COLO668 (cell line): Measurements from ENCODE around the gene CLEC19A.

Source experiments
- DNase-seq: peaks from one replicate; lab custom pipeline; 2025; ENCODE audit not compliant: unreplicated experiment; lab: John Stamatoyannopoulos, UW

CLEC19A gene

DNA sequence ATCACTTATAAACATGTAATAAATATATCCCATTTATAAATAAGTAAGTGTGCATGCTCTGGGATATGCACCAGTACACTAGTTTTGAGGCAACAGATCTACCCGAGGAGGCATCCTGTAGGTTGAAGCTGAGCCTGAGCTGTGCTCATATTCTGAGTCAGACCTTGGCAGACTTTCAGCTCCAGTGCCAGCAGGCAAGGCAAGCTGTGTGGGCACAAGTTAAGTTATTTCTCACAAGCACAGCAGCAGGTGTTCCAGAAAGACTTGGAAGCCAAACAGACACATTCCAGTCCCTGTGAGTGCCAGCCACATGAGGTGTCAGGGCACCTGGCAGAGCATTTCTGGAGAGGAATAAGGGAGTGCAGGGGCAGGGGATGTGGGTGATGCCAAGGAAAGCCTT lies 1.3 kb upstream of the CLEC19A start:
- no peak for DNase-seq

DNA sequence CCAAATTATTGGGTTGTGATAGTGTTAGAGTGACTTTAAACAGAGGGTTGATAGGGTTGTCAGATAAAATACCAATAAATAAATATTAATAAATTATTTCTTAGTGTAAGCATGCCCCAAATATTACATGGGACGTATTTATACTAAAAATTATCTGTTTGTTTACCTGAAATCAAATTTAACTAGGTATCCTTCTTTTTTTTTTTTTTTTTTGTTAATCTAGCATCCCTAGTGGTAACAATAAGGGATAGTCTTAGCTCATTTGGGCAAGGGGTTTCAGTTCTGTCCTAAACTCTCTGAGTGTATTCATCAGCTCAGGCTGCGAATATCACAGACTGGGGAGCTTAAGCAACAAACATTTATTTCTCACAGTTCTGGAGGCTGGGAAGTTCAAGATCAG lies 1.3 kb downstream of the CLEC19A start:
- DNase-seq, result no peak

DNA sequence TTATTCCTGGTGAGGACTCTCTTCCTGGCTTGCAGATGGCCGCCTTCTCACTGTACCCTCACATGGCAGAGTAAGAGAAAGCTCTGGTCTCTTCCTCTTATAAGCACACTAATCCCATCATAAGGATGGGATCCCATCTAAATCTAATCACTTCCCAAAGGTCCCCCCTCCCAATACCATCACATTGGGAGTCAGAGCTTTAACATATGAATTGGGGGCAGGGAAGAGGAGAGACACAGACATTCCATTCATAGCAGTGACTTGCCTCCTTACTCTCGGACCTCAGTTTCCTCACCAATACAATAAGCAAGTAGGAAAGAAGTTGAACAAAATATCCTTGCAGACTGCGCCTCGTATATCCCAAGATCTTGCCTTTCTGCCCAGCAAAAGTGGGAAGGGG lies 1.7 kb downstream of the CLEC19A start:
- DNase-seq, result no peak

DNA sequence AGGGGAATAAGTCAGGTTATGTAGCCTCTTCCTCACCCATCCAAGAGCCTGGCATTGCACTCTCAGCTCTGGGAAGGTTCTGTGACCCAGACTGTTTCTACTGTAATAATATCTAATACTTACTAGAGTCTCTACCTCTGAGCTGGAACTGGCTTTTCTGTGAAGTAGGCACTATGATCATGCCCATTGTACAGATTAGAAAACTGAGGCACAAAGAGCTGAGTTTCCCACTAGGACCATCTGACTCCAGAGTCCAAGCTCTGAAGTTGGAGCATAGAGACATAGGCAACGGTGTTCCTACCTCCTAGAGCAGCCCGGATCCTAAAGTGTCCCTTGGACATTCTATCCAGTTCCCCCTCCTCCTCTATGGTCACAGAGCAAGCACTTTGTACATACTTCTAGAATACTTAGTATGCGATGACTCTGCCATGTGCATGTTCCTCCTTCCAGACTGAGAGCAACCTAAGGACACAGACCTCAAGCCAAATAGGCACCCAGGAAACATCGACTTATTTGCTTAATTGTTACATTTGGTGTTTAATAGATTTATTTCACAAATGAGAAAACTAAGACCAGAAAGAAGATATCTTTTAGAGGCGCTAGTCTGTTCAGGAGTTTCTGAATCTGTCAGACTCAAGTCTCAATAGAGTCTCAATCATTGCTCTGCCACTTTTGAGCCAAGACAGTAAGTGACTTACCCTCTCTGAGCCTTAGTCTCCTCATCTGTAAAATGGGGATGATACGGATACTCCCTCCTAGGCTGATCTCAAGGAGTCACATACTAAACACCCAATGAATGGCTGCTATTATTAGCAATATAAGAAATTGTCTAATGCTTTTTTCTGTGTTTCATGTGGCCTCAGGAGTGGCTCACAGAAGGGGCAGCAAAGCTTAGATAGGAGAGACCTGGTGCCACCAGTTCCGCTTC lies 3.6 kb downstream of the CLEC19A start:
- no peak for DNase-seq

DNA sequence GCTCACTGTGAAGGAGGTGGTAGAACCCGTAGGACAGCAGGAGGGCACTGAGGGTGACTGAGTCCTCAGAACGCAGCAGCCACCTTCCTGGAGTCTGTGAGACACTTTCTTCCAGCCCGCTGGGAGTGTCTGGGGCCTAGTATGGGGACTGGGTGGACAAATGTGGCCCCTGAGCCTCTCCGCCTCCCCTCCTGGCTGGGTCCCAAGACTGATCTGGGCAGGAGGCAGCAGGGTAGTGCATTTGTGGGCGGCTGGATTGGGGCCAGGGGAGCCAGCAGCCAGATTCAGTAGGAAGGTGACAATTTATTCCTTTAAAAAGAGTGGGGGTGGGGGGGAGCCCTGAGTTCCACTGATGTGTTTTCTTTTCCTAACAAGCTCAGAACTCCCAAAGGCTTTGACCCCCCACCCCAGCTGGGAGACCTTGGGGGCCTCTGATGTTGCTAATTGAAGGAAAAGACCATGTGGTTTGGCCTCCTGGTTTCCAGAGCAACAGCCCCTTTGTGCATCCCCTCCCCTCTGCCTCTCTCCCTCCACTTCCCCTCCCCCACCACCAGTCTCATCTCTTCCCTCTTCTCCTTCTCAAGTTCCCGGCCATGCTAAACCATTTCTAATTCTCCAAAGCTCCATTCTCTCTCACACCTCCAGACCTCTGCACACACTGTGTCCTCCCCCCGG lies 4.4 kb downstream of the CLEC19A start:
- no peak for DNase-seq

DNA sequence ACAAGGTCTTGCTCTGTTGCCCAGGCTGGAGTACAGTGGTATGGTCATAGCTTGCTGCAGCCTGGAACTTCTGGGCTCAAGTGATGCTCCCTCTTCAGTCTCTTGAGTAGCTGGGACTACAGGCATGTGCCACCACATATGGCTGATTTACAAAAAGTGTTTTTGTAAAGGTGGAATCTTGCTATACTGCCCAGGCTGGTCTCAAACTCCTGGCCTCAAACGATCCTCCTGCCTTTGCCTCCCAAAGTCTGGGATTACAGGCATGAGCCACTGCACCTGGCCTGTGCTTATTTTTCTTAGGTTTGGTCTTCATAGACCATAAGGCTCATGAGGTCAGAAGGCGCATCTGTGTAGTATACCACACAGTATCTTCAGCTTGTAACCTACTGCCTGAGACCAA lies 5.3 kb downstream of the CLEC19A start:
- no peak for DNase-seq

DNA sequence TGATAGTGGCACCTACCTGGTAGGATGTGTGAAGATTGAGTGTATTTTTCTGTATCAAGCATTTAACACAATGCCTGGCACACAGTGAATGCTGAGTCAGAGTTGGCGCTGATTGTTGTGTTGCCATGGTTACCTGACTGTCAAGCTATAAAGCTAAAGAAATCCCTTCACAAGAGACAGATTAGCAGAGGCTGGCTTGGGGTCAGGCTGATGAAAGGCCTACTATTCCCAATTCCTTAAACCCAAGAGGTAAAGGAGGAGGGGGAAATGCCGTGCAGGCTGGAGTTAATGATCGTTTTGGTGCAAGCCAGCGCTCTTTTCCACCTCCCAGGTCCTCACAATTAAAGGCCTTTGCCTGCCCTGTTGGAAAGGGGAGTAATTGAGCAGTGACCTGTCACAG lies 5.9 kb downstream of the CLEC19A start:
- DNase-seq, result no peak

DNA sequence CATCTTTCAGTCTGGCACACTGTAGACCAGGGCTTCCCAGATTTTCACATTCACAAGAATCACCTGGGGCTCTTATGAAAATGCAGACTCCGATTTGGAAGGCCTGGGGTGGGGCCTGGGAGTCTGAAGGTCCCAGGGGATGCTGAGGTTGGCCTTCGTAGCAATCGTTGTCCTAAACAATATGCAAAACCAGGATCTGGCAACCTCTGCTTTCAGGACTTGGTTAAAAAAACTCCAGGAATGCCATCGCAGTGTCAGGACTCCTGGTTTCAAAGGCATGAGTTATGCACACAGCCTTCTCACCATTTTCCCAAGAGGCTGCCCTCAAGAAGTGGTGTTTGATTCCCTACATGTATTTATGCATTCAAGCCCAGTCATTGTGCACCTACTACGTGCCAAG lies 6.7 kb downstream of the CLEC19A start:
- DNase-seq, result no peak

DNA sequence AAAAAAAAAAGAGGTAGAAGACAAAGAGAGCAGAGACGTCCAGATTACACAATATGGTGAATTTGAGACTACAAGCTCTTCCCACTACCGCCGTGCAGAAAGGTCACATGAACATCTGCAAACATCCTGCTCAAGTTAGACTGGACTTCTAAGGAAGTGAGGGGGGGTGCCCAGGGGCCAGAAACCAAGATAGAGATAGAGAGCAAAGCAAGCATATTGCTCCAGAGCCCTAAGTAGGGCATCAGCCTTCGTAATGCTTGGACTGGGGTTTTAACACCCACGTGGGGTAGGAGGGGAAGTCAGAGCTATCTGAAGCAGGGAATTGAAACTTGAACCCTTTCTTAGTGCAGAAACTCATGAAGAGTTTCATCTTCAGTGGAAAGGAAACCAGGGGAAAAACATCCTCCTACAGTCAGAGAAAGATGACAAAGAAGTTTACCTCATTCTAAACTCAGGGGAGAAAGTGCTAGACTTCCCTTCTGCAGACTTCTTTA lies 8.7 kb downstream of the CLEC19A start:
- DNase-seq, result no peak

DNA sequence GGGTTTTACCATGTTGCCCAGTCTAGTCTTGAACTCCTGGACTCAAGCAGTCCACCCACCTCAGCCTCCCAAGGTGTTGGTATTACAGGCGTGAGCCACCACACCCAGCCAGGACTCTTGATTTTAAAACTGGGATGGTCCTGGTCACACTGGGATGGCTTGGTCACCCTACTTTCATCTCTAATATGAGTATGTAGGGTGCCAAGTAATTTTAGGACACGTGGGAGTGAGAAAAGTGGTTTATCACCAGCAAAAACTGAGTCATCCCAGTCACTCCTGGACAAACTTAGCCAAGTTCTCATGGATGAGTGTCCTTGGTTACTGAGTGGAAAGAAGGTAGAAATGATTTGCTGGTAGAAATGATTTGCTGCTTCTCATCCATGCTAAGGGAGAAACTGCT lies 9.9 kb downstream of the CLEC19A start:
- DNase-seq, result no peak

DNA sequence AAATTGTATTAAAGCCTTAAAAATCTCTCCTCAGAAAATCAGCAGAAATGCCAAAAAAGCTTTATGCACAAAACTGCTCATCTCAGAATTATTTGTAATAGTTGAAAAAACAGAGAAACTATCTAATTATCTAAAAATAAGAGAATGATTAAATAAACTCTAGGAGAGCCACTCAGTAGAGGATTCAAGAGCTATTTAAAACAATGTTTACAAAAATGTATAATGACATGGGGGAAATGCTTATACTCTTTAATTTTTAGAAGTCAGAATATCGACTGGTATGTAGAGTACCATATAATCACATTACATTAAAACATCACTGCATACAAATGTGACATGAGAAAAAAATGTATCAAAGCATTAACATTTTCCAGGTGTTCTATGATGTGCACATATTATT lies 11.9 kb downstream of the CLEC19A start:
- no peak for DNase-seq

DNA sequence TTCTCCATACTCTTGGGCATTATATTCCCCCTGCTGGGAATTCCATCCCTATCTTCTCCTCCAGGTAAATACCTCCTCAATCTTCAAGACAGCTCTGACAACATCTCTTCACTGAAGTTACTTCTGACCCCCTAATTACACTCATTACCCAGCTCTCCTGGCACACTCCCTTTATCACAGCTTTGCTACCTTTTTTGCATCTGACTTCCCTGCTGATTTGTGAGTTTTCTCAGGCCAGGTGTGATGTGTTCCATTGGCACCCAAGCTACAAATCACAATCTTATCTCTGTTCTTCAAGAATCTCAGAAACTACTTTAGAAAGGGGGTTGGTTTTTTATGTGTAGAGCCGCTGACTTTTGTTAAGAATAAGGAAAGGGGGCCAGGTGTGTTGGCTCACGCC lies 14.0 kb downstream of the CLEC19A start:
- no peak for DNase-seq

DNA sequence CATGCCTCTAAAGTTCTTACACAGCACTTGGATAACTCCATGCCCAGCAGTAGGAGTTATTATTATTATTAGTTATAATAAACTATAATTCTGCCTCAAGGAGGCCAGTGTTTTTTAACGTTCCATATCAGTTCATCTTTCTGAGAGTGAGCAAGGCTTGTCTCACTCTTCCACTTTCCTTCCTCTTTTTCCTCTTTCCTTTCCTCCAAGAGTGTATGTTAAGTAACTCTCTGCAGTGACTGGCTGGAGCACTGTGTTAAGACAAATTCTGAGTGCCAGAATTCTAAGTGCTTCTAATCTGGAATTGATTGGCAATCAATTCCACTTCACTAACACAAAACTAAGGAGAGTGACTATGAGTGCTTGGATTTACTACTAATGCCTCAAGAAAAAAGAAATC lies 16.4 kb downstream of the CLEC19A start:
- no peak for DNase-seq

DNA sequence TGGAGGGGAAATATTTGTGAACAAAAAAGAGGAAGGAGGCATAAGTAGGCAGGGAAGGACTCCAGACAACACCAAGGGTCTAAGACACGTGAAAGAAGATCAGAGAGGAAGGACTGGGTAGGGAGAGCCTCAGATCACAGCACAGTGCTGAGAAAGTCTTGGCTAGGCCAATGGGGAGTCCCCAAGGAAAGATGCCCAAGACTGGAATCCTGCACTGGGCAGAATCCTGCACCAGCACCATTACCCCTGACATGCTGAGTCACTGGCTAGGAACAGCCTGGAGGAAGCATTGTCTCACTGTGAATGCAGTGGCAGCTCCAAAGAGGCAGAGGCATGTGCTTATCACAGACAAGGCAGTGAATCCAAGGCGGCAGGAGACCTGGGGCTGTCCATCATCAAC lies 19.2 kb downstream of the CLEC19A start:
- DNase-seq, result no peak

DNA sequence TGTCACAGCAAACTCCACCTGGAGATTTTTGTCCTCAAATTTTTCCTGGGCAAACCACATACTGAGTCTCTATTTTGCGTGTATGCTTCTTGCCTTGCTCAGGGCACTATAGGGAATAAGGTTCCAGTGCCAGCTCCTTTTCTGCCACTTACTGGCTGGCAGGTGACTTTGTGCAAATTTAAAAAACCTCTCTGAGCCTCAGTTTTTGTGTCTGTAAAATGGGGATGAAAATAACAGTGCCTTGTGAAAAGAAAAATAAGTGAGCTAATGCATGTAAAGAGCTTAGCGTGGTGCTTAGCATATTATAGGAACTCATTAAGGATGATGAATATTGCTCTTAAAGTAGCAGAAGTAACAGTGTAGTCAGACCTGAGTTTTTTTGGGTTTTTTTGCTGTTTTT lies 19.9 kb downstream of the CLEC19A start:
- DNase-seq, result no peak

DNA sequence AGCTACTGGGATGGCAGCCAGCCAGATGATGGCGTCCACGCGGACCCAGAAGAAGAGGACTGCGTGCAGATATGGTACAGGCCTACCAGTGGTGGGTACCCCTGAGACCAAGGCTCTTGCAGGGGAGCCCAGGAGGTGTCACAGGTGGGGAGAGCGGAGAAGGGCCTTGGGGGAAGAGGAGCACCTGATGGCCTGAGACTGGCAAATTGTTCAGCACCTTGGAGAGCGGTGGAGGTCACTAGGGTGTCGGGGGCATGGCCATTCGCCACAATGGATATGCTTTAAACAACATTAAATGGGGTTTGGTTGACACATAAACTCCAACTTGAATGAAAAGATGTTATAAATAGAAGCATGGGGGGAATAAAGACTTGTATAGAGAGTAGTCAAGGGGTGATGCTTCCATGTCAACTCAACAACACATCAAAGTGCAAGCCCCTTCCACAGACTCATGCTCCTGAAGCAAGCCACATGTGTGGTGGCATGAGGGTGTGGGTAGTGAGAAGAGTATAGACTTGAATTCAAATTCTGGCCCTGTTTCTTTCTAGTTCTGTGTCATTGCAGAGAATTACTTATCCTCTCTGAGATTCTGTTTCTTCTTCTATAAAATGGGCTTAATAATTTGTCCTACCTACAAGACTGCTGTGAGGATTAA lies 22.2 kb downstream of the CLEC19A start:
- no peak for DNase-seq

DNA sequence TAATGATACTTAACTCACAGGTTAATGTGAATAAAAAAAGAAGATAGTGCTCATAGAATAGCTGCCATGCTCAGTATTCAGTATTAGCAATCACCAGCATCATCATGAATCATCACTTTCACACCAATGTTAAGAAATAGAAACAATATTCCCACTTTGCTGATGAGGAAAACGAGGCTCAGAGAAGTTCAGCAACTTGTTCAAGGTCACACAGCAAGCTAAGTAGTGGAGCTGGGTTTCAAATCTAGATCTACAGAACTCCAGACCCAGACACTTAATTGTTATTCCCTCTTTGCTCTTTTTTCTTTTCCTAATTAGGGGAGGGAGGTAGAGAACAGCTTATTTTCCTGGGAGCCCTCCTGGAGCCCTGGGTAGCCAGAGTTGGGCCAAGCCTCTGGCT lies 22.9 kb downstream of the CLEC19A start:
- DNase-seq, result no peak

DNA sequence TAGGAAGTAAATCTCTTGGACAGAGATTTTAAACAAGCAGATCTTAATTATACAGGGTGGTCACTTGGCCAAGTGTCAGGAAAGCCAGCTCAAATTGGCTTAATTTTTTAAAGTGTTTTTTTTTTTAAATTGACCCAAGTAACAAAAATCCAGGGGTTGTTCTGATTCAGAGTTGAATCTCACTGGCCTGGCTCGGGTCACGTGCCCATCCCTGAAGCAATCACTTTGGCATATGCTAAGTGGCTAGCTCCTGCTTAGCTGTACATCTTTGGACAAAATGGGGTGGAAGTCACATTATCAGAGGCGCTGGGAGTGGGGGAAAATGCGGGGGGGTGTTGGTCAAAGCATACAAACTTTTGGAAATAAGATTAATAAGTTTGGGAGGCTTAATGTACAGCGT lies 23.6 kb downstream of the CLEC19A start:
- no peak for DNase-seq

DNA sequence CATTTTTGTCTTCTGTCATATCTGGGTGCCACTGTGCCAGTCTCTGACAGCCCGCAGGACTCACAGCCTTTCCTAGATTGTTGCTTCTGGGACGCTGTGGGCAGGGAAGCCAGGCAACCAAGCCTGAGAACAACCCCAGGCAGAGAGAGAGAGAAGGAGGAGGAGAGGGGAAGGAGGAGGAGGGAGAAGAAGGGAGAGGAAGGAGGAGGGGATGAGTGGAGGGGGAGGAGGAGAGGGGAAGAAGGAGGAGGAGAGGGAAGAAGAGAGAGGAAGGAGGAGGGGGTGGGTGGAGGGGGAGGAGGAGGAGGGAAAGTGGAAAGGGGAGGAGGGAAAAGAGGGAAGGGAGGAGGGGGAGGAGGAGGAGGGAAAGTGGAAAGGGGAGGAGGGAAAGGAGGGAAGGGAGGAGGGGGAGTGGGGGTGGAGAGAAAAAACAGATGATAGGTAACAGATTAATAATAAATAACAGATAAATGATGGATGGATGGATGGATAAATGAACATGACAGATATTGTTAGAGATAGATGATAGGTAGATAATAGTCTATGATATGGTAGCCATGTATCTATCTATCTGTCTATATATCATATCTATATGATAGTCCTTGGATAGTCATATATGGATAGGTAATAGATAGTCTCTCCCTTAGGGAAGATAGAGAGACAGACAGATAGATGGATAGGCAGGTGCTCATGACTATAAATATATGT lies 29.3 kb downstream of the CLEC19A start:
- DNase-seq, result no peak

DNA sequence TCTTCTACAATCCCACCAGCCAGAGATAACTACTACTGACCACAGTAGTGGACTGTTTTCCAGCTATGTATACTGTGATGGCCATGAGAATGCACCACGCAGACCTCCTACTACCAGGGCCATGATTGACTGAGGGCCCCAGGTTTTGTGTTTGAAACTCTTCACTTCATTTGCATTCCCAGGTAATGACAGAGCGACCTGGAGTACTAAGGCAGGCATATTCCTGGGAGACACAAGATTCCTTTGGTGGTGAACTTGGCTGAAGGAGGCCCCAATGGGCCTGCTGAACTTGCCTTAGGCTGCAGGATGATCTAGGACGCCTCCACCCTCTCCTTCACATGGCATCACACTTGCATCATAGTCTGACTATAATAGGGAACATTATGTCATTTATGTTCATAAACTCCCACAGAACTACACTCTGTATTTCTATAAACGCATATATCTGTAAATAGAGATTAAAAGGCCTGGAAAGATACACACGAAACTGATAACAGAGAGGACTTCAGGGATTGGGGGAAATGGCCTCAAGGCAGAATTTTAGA lies 30.4 kb downstream of the CLEC19A start:
- DNase-seq, result no peak

DNA sequence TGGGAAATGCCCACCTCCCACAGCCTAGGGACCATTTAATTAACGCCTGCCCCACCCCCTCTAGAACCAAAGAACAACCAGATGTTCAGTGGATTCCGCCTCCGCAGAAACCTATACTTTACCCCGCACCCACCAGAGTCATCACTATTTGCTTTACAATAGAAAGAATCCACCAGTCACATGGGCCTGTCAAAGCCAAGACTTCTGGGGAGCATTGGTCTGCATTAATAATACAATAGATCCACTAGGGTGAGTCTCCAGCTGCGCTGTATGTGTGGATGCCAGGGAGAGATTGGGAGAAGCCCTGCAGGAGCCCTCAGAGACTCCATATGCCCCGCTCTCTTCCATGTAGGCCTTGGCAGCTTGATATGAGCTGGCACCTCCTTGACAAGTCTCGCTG lies 31.3 kb downstream of the CLEC19A start:
- DNase-seq, result no peak
